Neural cell (in vitro differentiated cells): ENCODE data around the gene BLOC1S1. TPM values are rescaled to one million over a fixed set of nuclear protein-coding genes. Genes with fewer than 3 reads are reported as not detected.

Experiments used
- H2AFZ ChIP-seq: fragments of 200-600, 300-800 bp; sonication (generic), shearing (Covaris generic); 2 replicates; pipeline ENCODE4 v1.6.0; 2014; ENCODE audit warnings: low read depth, mild to moderate bottlenecking, antibody characterized with exemption, low read length, moderate library complexity
- H3F3A ChIP-seq: fragments of 200-600 bp; shearing (Covaris generic); 2 replicates; pipeline ENCODE4 v1.6.1; 2016; ENCODE audit warnings: mild to moderate bottlenecking, moderate library complexity, mixed read lengths, antibody characterized with exemption, low read length; ENCODE audit not compliant: insufficient read depth, poor library complexity, severe bottlenecking
- H3K27ac ChIP-seq: fragments of 200-600, 300-800 bp; sonication (generic), shearing (Covaris generic); 2 replicates; pipeline ENCODE4 v1.5.1; 2014; ENCODE audit warnings: mild to moderate bottlenecking, low read length, moderate library complexity
- H3K27me3 ChIP-seq: fragments of 300-800, 200-600 bp; sonication (generic), shearing (Covaris generic); 2 replicates; pipeline ENCODE4 v1.6.0; 2014; ENCODE audit warnings: mild to moderate bottlenecking, low read depth, low read length, moderate library complexity; ENCODE audit not compliant: insufficient read depth
- H3K36me3 ChIP-seq: fragments of 300-800, 200-600 bp; sonication (generic), shearing (Covaris generic); 2 replicates; pipeline ENCODE4 v1.5.1; 2014; ENCODE audit warnings: mild to moderate bottlenecking, antibody characterized with exemption, low read length, moderate library complexity; ENCODE audit not compliant: insufficient read depth
- H3K4me2 ChIP-seq: fragments of 300-800, 200-600 bp; sonication (generic), shearing (Covaris generic); 2 replicates; pipeline ENCODE4 v1.6.0; 2014; ENCODE audit warnings: mild to moderate bottlenecking, low read length
- H3K4me3 ChIP-seq: fragments of 300-800, 200-600 bp; sonication (generic), shearing (Covaris generic); 2 replicates; pipeline ENCODE4 v1.5.1; 2014; ENCODE audit warnings: mild to moderate bottlenecking, low read length, moderate library complexity
- H3K79me2 ChIP-seq: fragments of 200-600 bp; shearing (Covaris generic); replicated peaks from 2 replicates; pipeline ENCODE4 v1.6.0; 2014; ENCODE audit warnings: mild to moderate bottlenecking, low read length, moderate library complexity; ENCODE audit not compliant: insufficient read depth
- H3K9ac ChIP-seq: fragments of 300-800, 200-600 bp; sonication (generic), shearing (Covaris generic); 2 replicates; pipeline ENCODE4 v1.6.1; 2016; ENCODE audit warnings: mild to moderate bottlenecking, low read length, mixed read lengths
- H3K9me2 ChIP-seq: fragments of 200-600 bp; shearing (Covaris generic); 2 replicates; pipeline ENCODE4 v1.6.1; 2016; ENCODE audit warnings: mild to moderate bottlenecking, low read length, mixed read lengths; ENCODE audit not compliant: insufficient read depth
- H3K9me3 ChIP-seq: fragments of 200-600, 300-800 bp; sonication (generic), shearing (Covaris generic); 2 replicates; pipeline ENCODE4 v1.6.1; 2016; ENCODE audit warnings: mild to moderate bottlenecking, mixed run types, low read length, moderate library complexity, mixed read lengths
- H4K20me1 ChIP-seq: fragments of 200-600 bp; shearing (Covaris generic); 2 replicates; pipeline ENCODE4 v1.6.1; 2016; ENCODE audit warnings: mild to moderate bottlenecking, mixed run types; ENCODE audit not compliant: insufficient read depth
- EP300 ChIP-seq: fragments of 450-650 bp; conservative IDR thresholded peaks from 2 replicates; pipeline ENCODE4 v1.6.1; 2014; ENCODE audit warnings: antibody characterized with exemption, mild to moderate bottlenecking, moderate library complexity; ENCODE audit not compliant: poor library complexity, severe bottlenecking
- EZH2 ChIP-seq: fragments of 200-600, 300-800 bp; shearing (Covaris generic), sonication (generic); IDR thresholded peaks from 2 replicates; pipeline ENCODE4 v1.6.1; 2014; ENCODE audit warnings: antibody characterized with exemption, low read length, borderline replicate concordance, mild to moderate bottlenecking; ENCODE audit not compliant: insufficient read depth, poor library complexity, severe bottlenecking
- MXI1 ChIP-seq: fragments of 450-650 bp; conservative IDR thresholded peaks from 2 replicates; pipeline ENCODE4 v1.6.1; 2014; ENCODE audit warnings: antibody characterized with exemption, mild to moderate bottlenecking; ENCODE audit not compliant: poor library complexity, severe bottlenecking
- POLR2AphosphoS5 ChIP-seq: IDR thresholded peaks from 2 replicates; pipeline ENCODE4 v1.6.1; 2012
- RAD21 ChIP-seq: fragments of 450-650 bp; conservative IDR thresholded peaks from 2 replicates; pipeline ENCODE4 v1.6.1; 2014; ENCODE audit warnings: antibody characterized with exemption, mild to moderate bottlenecking, moderate library complexity
- SMC3 ChIP-seq: fragments of 450-650 bp; conservative IDR thresholded peaks from 2 replicates; pipeline ENCODE4 v1.6.1; 2014; ENCODE audit warnings: antibody characterized with exemption, mild to moderate bottlenecking, moderate library complexity; ENCODE audit not compliant: poor library complexity
- TAF1 ChIP-seq: IDR thresholded peaks from 2 replicates; pipeline ENCODE4 v1.6.1; 2012; ENCODE audit warnings: low read depth
- polyA plus RNA-seq: library from polyadenylated mRNA; depleted of rRNA; stranded (reverse); fragments of >200 nt; gene quantifications from 2 replicates; pipeline ENCODE4 v1.2.3, GENCODE V29; 2014
- TF ChIP-seq, protein P1 (sequence below): fragments of 450-650 bp; IDR thresholded peaks from 2 replicates; pipeline ENCODE4 v1.5.1; 2014; ENCODE audit warnings: antibody characterized with exemption, mild to moderate bottlenecking, moderate library complexity; ENCODE audit not compliant: poor library complexity, severe bottlenecking
- TF ChIP-seq, protein P2 (sequence below): IDR thresholded peaks from 2 replicates; pipeline ENCODE4 v1.6.1; 2012; ENCODE audit warnings: borderline replicate concordance

Gene BLOC1S1
- polyA plus RNA-seq, 1 donor from 2014 or later, result 217 TPM

DNA sequence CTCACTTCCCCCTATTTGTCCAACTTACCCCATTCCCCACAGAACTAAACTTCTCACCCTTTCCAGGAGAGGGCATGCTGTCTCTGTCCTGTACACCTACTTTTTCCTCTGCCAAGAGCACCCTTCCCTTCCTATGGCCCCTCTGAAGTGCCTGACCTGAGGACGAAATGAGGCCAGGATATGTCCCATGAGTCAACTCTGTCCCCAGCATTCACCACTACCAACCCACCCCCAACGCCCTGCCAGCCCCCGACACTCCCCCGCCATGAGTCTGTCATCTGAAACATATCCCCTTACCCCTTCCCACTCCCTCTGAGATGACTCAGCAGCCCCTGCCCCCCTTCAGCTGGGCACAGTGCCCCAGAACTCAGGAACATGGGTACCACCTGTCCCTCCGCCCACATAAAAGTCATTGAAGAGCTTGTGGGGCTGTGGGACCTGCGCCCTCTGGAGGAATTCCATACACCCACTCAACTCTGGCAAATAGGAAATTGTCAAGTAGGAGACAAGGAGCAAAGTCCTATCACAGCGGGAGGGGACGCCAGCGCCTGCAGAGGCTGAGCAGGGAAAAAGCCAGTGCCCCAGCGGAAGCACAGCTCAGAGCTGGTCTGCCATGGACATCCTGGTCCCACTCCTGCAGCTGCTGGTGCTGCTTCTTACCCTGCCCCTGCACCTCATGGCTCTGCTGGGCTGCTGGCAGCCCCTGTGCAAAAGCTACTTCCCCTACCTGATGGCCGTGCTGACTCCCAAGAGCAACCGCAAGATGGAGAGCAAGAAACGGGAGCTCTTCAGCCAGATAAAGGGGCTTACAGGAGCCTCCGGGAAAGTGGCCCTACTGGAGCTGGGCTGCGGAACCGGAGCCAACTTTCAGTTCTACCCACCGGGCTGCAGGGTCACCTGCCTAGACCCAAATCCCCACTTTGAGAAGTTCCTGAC lies 34.4 kb upstream of the BLOC1S1 start:
- no peak overlapping the region for H2AFZ ChIP-seq
- H3K36me3 ChIP-seq, result no peaks in the 10 kb centered on the region
- no peak overlapping the region for H3K27ac ChIP-seq
- no peak overlapping the region for H3K4me2 ChIP-seq
- H3K4me3 ChIP-seq, result no peak overlapping the region
- no peaks in the 10 kb centered on the region for H4K20me1 ChIP-seq
- H3K9me2 ChIP-seq, result no peaks in the 10 kb centered on the region
- no peaks in the 10 kb centered on the region for H3K9me3 ChIP-seq
- H3K27me3 ChIP-seq, result no peaks in the 10 kb centered on the region
- TF ChIP-seq, protein P1, sequence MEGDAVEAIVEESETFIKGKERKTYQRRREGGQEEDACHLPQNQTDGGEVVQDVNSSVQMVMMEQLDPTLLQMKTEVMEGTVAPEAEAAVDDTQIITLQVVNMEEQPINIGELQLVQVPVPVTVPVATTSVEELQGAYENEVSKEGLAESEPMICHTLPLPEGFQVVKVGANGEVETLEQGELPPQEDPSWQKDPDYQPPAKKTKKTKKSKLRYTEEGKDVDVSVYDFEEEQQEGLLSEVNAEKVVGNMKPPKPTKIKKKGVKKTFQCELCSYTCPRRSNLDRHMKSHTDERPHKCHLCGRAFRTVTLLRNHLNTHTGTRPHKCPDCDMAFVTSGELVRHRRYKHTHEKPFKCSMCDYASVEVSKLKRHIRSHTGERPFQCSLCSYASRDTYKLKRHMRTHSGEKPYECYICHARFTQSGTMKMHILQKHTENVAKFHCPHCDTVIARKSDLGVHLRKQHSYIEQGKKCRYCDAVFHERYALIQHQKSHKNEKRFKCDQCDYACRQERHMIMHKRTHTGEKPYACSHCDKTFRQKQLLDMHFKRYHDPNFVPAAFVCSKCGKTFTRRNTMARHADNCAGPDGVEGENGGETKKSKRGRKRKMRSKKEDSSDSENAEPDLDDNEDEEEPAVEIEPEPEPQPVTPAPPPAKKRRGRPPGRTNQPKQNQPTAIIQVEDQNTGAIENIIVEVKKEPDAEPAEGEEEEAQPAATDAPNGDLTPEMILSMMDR, result no peak
- no peak for TF ChIP-seq EP300
- no peak for TF ChIP-seq RAD21
- no peak for TF ChIP-seq MXI1
- TF ChIP-seq EZH2, result no peak
- no peak for TF ChIP-seq POLR2AphosphoS5
- no peak for TF ChIP-seq TAF1
- TF ChIP-seq, protein P2, sequence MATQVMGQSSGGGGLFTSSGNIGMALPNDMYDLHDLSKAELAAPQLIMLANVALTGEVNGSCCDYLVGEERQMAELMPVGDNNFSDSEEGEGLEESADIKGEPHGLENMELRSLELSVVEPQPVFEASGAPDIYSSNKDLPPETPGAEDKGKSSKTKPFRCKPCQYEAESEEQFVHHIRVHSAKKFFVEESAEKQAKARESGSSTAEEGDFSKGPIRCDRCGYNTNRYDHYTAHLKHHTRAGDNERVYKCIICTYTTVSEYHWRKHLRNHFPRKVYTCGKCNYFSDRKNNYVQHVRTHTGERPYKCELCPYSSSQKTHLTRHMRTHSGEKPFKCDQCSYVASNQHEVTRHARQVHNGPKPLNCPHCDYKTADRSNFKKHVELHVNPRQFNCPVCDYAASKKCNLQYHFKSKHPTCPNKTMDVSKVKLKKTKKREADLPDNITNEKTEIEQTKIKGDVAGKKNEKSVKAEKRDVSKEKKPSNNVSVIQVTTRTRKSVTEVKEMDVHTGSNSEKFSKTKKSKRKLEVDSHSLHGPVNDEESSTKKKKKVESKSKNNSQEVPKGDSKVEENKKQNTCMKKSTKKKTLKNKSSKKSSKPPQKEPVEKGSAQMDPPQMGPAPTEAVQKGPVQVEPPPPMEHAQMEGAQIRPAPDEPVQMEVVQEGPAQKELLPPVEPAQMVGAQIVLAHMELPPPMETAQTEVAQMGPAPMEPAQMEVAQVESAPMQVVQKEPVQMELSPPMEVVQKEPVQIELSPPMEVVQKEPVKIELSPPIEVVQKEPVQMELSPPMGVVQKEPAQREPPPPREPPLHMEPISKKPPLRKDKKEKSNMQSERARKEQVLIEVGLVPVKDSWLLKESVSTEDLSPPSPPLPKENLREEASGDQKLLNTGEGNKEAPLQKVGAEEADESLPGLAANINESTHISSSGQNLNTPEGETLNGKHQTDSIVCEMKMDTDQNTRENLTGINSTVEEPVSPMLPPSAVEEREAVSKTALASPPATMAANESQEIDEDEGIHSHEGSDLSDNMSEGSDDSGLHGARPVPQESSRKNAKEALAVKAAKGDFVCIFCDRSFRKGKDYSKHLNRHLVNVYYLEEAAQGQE, result no peak
- TF ChIP-seq SMC3, result no peak
- H3K9ac ChIP-seq, result no peak overlapping the region
- H3F3A ChIP-seq, result no peaks in the 10 kb centered on the region
- no peaks in the 10 kb centered on the region for H3K79me2 ChIP-seq

DNA sequence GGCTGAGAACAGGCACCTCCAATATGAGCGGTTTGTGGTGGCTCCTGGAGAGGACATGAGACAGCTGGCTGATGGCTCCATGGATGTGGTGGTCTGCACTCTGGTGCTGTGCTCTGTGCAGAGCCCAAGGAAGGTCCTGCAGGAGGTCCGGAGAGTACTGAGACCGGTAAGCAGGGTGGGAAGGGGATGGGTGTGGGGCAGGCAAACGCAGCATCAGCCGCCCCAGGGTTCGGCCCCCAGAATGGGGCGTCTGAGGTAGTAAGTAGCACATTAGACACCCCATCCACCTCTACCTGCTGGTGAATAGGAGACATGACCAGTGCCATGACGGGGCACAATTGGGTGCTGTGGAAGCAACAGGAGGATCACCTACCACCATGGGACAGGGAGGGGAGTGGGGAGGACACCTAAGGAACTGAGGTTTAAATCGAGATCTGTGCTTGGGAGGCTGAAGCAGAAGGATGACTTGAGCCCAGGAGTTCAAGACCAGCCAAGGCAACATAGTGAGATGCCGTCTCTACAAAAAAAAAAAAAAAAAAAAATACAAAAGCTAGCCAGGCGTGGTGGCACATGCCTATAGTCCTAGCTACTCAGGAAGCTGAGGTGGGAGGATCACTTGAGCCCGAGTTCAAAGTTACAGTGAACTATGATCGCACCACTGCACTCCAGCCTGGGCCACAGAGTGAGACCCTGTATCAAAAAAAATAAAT lies 33.6 kb upstream of the BLOC1S1 start:
- H3F3A ChIP-seq, result no peaks in the 10 kb centered on the region
- H3K4me3 ChIP-seq, result no peak overlapping the region
- H4K20me1 ChIP-seq, result no peaks in the 10 kb centered on the region
- no peak overlapping the region for H3K4me2 ChIP-seq
- no peak overlapping the region for H3K9ac ChIP-seq
- no peaks in the 10 kb centered on the region for H3K79me2 ChIP-seq
- H3K36me3 ChIP-seq, result no peaks in the 10 kb centered on the region
- no peak overlapping the region for H3K27ac ChIP-seq
- no peak overlapping the region for H2AFZ ChIP-seq
- TF ChIP-seq EZH2 (no peak), POLR2AphosphoS5 (no peak), MXI1 (no peak), EP300 (no peak), SMC3 (no peak), TAF1 (no peak), RAD21 (no peak)
- TF ChIP-seq, protein P2, result no peak
- TF ChIP-seq, protein P1, result no peak
- H3K9me2 ChIP-seq, result no peaks in the 10 kb centered on the region
- no peaks in the 10 kb centered on the region for H3K27me3 ChIP-seq
- no peaks in the 10 kb centered on the region for H3K9me3 ChIP-seq
